Liver (tissue), 3 donors: ENCODE measurements around the gene CASTOR1.

ENCODE experiments used
- EGR1 ChIP-seq, 2 donors: IDR thresholded peaks; 2 replicates each; pipeline ENCODE4 v1.6.1; 2016 to 2018; ENCODE audit warnings: antibody characterized with exemption in 2 of 2, low read depth in 2 of 2
- FOXA1 ChIP-seq: IDR thresholded peaks from 2 replicates; pipeline ENCODE4 v1.6.1; 2016; ENCODE audit warnings: antibody characterized with exemption
- GABPA ChIP-seq, 2 donors: IDR thresholded peaks in 1 of 2; conservative IDR thresholded peaks in 1 of 2; 2 replicates each; pipeline ENCODE4 v1.6.1; 2016; ENCODE audit warnings: antibody characterized with exemption in 2 of 2, mild to moderate bottlenecking in 1 of 2, moderate library complexity in 1 of 2
- HNF4A ChIP-seq, 2 donors: conservative IDR thresholded peaks; 2 replicates each; pipeline ENCODE4 v1.6.1; 2016; ENCODE audit warnings: antibody characterized with exemption in 2 of 2, mild to moderate bottlenecking in 2 of 2
- JUND ChIP-seq, 2 donors: IDR thresholded peaks; 2 replicates each; pipeline ENCODE4 v1.6.1; 2016; ENCODE audit warnings: antibody characterized with exemption in 2 of 2
- NR2F2 ChIP-seq: IDR thresholded peaks from 2 replicates; pipeline ENCODE4 v1.6.1; 2016; ENCODE audit warnings: antibody characterized with exemption
- RAD21 ChIP-seq, 2 donors: IDR thresholded peaks; 2 replicates each; pipeline ENCODE4 v1.6.1; 2016; ENCODE audit warnings: antibody characterized with exemption in 2 of 2, mild to moderate bottlenecking in 2 of 2
- SP1 ChIP-seq: IDR thresholded peaks from 2 replicates; pipeline ENCODE4 v1.6.1; 2018; ENCODE audit warnings: antibody characterized with exemption, mild to moderate bottlenecking
- TAF1 ChIP-seq: conservative IDR thresholded peaks from 2 replicates; pipeline ENCODE4 v1.6.1; 2016; ENCODE audit warnings: antibody characterized with exemption, mild to moderate bottlenecking
- TF ChIP-seq, protein P1 (sequence below): IDR thresholded peaks from 2 replicates; pipeline ENCODE4 v1.6.1; 2016; ENCODE audit warnings: antibody characterized with exemption
- TF ChIP-seq, protein P2 (sequence below): IDR thresholded peaks from 2 replicates; pipeline ENCODE4 v1.6.1; 2016; ENCODE audit warnings: antibody characterized with exemption, mild to moderate bottlenecking
- TF ChIP-seq, protein P3 (sequence below): IDR thresholded peaks from 2 replicates; pipeline ENCODE4 v1.6.1; 2016; ENCODE audit warnings: antibody characterized with exemption
- TF ChIP-seq, protein P4 (sequence below): fragments of 150-350 bp; IDR thresholded peaks from 2 replicates; pipeline ENCODE4 v1.5.1; 2017; ENCODE audit warnings: improper control_type of control experiment, low read depth, low read length; ENCODE audit not compliant: missing input control
- TF ChIP-seq, protein P5 (sequence below): IDR thresholded peaks from 2 replicates; pipeline ENCODE4 v1.6.1; 2016; ENCODE audit warnings: antibody characterized with exemption
- donor health status: healthy.
- donor health status: healthy.

DNA sequence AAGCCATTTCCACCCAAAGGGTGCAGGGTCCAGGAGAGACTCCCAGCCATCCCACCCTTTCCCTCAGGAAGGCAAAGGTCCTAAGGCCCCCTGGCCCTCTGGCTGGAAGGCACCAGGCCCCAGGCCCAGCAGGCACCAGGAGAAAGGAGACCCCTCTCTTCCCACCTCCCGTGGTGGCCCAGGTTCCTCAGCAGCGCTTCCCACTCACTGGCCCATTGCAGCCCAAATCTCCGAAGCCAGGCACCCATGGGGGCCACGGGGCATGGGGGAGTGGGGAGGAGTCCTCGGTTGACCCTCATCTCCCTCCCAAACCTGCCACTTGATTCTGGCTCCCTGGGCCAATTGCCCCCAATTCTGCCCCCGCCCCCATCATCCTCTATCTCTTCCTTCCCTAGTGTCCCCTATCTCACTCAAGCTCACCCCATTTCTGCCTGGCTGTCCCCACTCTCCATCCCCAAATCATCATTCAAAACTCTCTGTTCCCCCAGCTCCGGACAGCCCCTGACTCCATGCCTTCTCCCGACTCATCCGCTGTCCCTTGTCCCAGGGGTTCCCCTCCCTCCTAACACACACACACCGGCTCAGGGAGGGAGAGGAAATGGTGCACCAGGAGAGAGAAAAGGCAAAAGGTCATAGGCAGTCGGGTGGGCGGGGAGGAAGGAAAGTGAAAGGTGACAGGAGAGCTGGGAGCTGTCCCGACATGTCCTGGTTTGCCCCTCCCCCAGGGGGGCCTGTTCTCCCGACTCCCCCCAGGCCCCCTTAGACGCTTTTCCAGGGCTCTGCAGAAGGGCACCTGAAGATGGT, 43.9 kb downstream of the CASTOR1 start:
- TF ChIP-seq, protein P1, sequence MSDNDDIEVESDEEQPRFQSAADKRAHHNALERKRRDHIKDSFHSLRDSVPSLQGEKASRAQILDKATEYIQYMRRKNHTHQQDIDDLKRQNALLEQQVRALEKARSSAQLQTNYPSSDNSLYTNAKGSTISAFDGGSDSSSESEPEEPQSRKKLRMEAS: no peak
- TF ChIP-seq FOXA1 (no peak), JUND (IDR thresholded peaks at IDR 0.05) (no peak), RAD21 (IDR thresholded peaks at IDR 0.05) (no peak), TAF1 (no peak), GABPA (IDR thresholded peaks at IDR 0.05 in 1 of 2, conservative IDR thresholded peaks at IDR 0.05 in 1 of 2) (no peak), SP1 (no peak), EGR1 (IDR thresholded peaks at IDR 0.05; ENCODE audit: low read depth in 2 of 2) (no peak), NR2F2 (no peak), HNF4A (conservative IDR thresholded peaks at IDR 0.05) (no peak)
- TF ChIP-seq, protein P2, sequence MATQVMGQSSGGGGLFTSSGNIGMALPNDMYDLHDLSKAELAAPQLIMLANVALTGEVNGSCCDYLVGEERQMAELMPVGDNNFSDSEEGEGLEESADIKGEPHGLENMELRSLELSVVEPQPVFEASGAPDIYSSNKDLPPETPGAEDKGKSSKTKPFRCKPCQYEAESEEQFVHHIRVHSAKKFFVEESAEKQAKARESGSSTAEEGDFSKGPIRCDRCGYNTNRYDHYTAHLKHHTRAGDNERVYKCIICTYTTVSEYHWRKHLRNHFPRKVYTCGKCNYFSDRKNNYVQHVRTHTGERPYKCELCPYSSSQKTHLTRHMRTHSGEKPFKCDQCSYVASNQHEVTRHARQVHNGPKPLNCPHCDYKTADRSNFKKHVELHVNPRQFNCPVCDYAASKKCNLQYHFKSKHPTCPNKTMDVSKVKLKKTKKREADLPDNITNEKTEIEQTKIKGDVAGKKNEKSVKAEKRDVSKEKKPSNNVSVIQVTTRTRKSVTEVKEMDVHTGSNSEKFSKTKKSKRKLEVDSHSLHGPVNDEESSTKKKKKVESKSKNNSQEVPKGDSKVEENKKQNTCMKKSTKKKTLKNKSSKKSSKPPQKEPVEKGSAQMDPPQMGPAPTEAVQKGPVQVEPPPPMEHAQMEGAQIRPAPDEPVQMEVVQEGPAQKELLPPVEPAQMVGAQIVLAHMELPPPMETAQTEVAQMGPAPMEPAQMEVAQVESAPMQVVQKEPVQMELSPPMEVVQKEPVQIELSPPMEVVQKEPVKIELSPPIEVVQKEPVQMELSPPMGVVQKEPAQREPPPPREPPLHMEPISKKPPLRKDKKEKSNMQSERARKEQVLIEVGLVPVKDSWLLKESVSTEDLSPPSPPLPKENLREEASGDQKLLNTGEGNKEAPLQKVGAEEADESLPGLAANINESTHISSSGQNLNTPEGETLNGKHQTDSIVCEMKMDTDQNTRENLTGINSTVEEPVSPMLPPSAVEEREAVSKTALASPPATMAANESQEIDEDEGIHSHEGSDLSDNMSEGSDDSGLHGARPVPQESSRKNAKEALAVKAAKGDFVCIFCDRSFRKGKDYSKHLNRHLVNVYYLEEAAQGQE: no peak
- TF ChIP-seq, protein P3, sequence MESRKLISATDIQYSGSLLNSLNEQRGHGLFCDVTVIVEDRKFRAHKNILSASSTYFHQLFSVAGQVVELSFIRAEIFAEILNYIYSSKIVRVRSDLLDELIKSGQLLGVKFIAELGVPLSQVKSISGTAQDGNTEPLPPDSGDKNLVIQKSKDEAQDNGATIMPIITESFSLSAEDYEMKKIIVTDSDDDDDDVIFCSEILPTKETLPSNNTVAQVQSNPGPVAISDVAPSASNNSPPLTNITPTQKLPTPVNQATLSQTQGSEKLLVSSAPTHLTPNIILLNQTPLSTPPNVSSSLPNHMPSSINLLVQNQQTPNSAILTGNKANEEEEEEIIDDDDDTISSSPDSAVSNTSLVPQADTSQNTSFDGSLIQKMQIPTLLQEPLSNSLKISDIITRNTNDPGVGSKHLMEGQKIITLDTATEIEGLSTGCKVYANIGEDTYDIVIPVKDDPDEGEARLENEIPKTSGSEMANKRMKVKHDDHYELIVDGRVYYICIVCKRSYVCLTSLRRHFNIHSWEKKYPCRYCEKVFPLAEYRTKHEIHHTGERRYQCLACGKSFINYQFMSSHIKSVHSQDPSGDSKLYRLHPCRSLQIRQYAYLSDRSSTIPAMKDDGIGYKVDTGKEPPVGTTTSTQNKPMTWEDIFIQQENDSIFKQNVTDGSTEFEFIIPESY: no peak
- TF ChIP-seq, protein P4, sequence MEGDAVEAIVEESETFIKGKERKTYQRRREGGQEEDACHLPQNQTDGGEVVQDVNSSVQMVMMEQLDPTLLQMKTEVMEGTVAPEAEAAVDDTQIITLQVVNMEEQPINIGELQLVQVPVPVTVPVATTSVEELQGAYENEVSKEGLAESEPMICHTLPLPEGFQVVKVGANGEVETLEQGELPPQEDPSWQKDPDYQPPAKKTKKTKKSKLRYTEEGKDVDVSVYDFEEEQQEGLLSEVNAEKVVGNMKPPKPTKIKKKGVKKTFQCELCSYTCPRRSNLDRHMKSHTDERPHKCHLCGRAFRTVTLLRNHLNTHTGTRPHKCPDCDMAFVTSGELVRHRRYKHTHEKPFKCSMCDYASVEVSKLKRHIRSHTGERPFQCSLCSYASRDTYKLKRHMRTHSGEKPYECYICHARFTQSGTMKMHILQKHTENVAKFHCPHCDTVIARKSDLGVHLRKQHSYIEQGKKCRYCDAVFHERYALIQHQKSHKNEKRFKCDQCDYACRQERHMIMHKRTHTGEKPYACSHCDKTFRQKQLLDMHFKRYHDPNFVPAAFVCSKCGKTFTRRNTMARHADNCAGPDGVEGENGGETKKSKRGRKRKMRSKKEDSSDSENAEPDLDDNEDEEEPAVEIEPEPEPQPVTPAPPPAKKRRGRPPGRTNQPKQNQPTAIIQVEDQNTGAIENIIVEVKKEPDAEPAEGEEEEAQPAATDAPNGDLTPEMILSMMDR: no peak
- TF ChIP-seq, protein P5, sequence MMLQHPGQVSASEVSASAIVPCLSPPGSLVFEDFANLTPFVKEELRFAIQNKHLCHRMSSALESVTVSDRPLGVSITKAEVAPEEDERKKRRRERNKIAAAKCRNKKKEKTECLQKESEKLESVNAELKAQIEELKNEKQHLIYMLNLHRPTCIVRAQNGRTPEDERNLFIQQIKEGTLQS: no peak
